Activated CD4-positive, alpha-beta memory T cell treated with anti-CD3 and anti-CD28 coated beads, Interleukin-2, amount 10 ng/mL, durations not matched to agents 7 days and 5 days (primary cell): ENCODE data around the gene PDE1A. TPM values are rescaled to one million over a fixed set of nuclear protein-coding genes. Genes with fewer than 3 reads are reported as not detected.

Experiments used
- CTCF ChIA-PET: fragments of 350-600 bp; sonication (Branson Sonifier 250); formaldehyde crosslinking; loops from one replicate; lab custom pipeline; 2021; ENCODE audit warnings: antibody characterized with exemption, inconsistent platforms; lab: Charles Lee
- POLR2A ChIA-PET: fragments of 350-600 bp; sonication (Branson Sonifier 250); formaldehyde crosslinking; loops from one replicate; lab custom pipeline; 2021; ENCODE audit warnings: antibody characterized with exemption; lab: Charles Lee
- DNase-seq: peaks from one replicate; pipeline ENCODE4 v3.0.0-alpha.2; 2020
- H3K27ac Mint-ChIP-seq: one replicate; pipeline ENCODE4 v1.8.0; 2021; ENCODE audit warnings: mild to moderate bottlenecking, mixed read lengths
- H3K27me3 Mint-ChIP-seq: one replicate; pipeline ENCODE4 v1.8.0; 2021; ENCODE audit warnings: mixed read lengths
- H3K36me3 Mint-ChIP-seq: one replicate; pipeline ENCODE4 v1.8.0; 2021; ENCODE audit warnings: low read depth, mixed read lengths
- H3K4me1 Mint-ChIP-seq: one replicate; pipeline ENCODE4 v1.8.0; 2021; ENCODE audit warnings: mixed read lengths
- H3K4me3 Mint-ChIP-seq: one replicate; pipeline ENCODE4 v1.8.0; 2021; ENCODE audit warnings: mild to moderate bottlenecking, mixed read lengths
- H3K9me3 Mint-ChIP-seq: one replicate; pipeline ENCODE4 v1.8.0; 2021; ENCODE audit warnings: mixed read lengths
- total RNA-seq, 2 experiments: library from RNA; stranded (reverse); gene quantifications; one replicate each; pipeline ENCODE4 v1.2.3, GENCODE V29; 2021

The PDE1A gene
- total RNA-seq, 2 experiments from 2014 or later: not detected

- DNase-seq: no peak
- ChIA-PET CTCF (interaction anchor here (1.1 to 2.0 kb wide), 3 partner anchors 14 to 465 kb away, joined by 4 to 5 read pairs (median 5); no protein-coding TSS in a partner anchor), POLR2A (no interaction called here)
- Mint-ChIP-seq H3K4me3 (no peak overlapping the region), H3K27ac (no peak overlapping the region), H3K9me3 (no peaks in the 10 kb centered on the region), H3K4me1 (no peaks in the 10 kb centered on the region), H3K36me3 (no peaks in the 10 kb centered on the region), H3K27me3 (peaks cover 5% of the 10 kb centered on the region)
Measured at GRCh38 chr2:182187130-182187529, 239.7 kb downstream of the PDE1A start.

DNA sequence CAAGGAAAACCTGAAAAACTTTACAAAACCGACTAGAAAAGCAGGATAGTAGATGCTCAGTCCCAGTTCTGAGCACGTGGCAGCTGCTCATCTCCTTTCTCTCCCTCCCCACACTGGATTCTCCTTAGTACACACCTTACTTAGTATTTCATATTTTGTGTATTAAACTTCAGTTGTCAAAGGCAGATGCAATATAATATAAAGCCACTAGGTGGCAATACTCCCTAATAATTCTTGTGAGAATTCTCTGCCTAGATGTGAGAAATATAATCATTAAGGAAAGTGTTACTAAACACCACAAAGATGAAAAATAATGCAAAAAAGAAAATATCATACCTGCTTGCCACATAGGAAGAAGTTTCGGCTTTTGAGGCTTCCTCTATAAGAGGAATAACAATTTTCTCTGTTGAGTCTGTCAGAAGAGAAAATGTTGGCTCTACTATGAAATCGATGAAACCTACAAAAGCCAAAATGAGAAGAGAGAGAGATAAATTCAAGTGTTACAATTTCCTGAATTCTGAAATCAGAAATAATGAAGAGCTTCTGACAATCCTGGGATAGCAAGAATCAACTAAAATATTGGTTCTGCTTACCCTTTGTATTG is 240.6 kb downstream of the PDE1A start:
- POLR2A ChIA-PET: no interaction called here
- Mint-ChIP-seq H3K36me3 (no peaks in the 10 kb centered on the region), H3K4me3 (no peak overlapping the region), H3K4me1 (no peaks in the 10 kb centered on the region), H3K9me3 (no peaks in the 10 kb centered on the region), H3K27ac (no peak overlapping the region), H3K27me3 (peaks cover 5% of the 10 kb centered on the region)
- CTCF ChIA-PET: interaction anchor here (0.9 to 2.0 kb wide), 6 partner anchors 13 to 466 kb away, joined by 3 to 5 read pairs (median 4); no protein-coding TSS in a partner anchor
- DNase-seq: no peak

GRCh38 chr2:182182436-182182835 is 244.4 kb downstream of the PDE1A start:
- Mint-ChIP-seq H3K36me3 (no peaks in the 10 kb centered on the region), H3K27me3 (peaks cover 14% of the 10 kb centered on the region), H3K9me3 (no peaks in the 10 kb centered on the region), H3K27ac (no peak overlapping the region), H3K4me1 (no peaks in the 10 kb centered on the region), H3K4me3 (no peak overlapping the region)
- CTCF ChIA-PET: no interaction called here
- DNase-seq: no peak
- POLR2A ChIA-PET: no interaction called here

DNA sequence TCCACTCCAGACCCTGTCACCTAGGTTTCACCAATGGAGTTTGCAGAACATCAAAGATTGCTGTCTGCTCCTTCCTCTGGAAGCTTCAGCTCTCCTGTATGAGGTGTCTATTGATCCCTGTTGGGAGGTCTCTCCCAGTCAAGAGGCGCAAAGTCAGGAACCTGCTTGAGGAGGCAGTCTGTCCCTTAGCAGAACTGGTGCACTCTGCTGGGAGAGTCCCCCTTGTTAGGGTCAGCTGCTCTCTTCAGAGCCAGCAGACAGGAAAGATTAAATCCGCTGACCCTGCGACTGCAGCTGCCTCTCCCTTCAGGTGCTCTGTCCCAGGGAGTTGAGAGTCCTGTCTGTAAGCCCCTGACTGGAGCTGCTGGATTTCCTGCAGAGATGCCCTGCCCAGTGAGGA is 245.5 kb downstream of the PDE1A start:
- H3K27ac Mint-ChIP-seq: no peak overlapping the region
- DNase-seq: no peak
- H3K27me3 Mint-ChIP-seq: peaks cover 14% of the 10 kb centered on the region
- ChIA-PET CTCF (no interaction called here), POLR2A (no interaction called here)
- no peaks in the 10 kb centered on the region for H3K36me3 Mint-ChIP-seq
- no peaks in the 10 kb centered on the region for H3K9me3 Mint-ChIP-seq
- H3K4me3 Mint-ChIP-seq: no peak overlapping the region
- H3K4me1 Mint-ChIP-seq: no peaks in the 10 kb centered on the region

- Mint-ChIP-seq H3K27ac (no peak overlapping the region), H3K27me3 (peaks cover 14% of the 10 kb centered on the region), H3K9me3 (no peaks in the 10 kb centered on the region), H3K36me3 (no peaks in the 10 kb centered on the region), H3K4me1 (no peaks in the 10 kb centered on the region), H3K4me3 (no peak overlapping the region)
- CTCF ChIA-PET: no interaction called here
- DNase-seq: no peak
- POLR2A ChIA-PET: no interaction called here
Measured at GRCh38 chr2:182179176-182179575, 247.7 kb downstream of the PDE1A start.

DNA sequence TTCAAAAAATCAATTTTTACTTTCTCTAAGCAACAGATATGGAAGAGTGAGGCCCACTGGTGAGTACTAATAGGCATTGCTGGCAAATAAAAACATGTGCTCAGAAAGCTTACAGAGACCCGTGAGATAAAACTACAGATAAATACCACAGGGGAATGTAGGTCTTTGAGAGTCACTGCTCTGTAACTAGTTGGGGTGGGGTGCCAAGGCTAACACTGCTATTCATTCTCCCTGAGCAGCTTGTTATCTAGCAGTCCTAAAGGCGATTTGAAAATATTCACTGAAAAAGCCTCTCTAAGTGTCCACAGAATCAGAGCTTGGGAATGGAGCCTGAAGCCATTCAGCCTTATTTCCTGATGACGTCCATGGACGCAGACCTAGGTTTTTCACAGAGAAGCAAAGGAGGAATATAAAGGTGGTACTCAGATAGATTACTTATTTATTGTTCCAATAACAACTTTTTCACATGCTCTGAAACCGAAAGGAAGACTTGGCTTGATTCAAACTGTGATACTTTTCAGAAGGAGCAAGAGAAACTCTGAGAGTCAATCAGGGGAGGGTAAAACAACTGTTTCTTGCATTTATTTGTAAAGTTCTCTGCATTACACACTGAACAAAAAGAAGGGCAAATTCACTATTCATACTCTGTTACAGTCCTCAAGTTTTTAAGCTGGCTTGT is 252.8 kb downstream of the PDE1A start:
- H3K27ac Mint-ChIP-seq: no peak overlapping the region
- H3K27me3 Mint-ChIP-seq: no peaks in the 10 kb centered on the region
- POLR2A ChIA-PET: no interaction called here
- no peak for DNase-seq
- no peaks in the 10 kb centered on the region for H3K36me3 Mint-ChIP-seq
- H3K4me3 Mint-ChIP-seq: no peak overlapping the region
- CTCF ChIA-PET: interaction anchor here (1.1 kb wide), 1 partner anchor 13 kb away, joined by 5 read pairs; no protein-coding TSS in a partner anchor
- no peaks in the 10 kb centered on the region for H3K4me1 Mint-ChIP-seq
- no peaks in the 10 kb centered on the region for H3K9me3 Mint-ChIP-seq

DNA sequence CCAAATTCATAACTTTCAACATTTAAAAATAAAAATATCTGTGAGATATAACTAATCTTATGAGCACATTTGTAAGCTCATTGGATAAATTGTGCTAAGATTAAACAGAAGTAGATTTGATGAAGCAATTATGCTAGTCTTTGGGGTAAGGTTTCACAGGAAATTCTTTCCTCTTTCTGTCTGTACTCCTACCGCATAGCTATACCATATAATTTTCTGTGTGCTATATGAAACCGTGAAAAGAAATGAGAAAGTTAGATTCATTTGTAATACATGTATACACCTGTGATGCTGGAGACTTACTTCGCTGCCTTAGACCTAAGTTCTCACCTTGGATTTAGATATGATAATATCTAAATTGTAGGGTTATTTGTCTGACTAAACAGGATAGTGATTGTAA is 256.5 kb downstream of the PDE1A start:
- Mint-ChIP-seq H3K4me1 (no peaks in the 10 kb centered on the region), H3K27me3 (no peaks in the 10 kb centered on the region), H3K27ac (no peak overlapping the region), H3K9me3 (no peaks in the 10 kb centered on the region), H3K4me3 (no peak overlapping the region), H3K36me3 (no peaks in the 10 kb centered on the region)
- ChIA-PET POLR2A (no interaction called here), CTCF (no interaction called here)
- DNase-seq: no peak

DNA sequence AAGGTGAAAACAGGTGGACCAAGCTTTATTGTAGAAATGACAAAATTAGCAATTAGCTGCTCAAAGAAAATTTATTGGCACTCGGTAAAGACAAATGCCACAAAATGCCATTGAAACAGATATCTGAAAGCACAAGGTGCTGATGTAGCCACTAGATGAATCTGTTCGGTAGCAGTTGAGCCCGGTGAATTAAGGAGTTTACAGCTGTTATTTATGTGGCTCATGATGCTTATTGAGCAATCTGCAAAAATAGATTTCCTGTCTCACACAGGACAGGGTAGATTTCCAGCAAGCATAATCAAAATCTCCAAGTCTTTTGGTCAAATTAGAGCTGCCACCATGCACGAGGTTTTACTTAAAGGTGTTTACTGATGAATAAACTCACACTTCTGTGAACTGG is 259.0 kb downstream of the PDE1A start:
- Mint-ChIP-seq H3K27ac (no peak overlapping the region), H3K36me3 (no peaks in the 10 kb centered on the region), H3K9me3 (no peaks in the 10 kb centered on the region), H3K27me3 (no peaks in the 10 kb centered on the region), H3K4me1 (no peaks in the 10 kb centered on the region), H3K4me3 (no peak overlapping the region)
- DNase-seq: no peak
- CTCF ChIA-PET: no interaction called here
- POLR2A ChIA-PET: no interaction called here

GRCh38 chr2:182166841-182167240 is 260.0 kb downstream of the PDE1A start:
- no peaks in the 10 kb centered on the region for H3K36me3 Mint-ChIP-seq
- CTCF ChIA-PET: no interaction called here

GRCh38 chr2:182166406-182166805 is 260.4 kb downstream of the PDE1A start:
- no peaks in the 10 kb centered on the region for H3K36me3 Mint-ChIP-seq
- no peaks in the 10 kb centered on the region for H3K9me3 Mint-ChIP-seq
- H3K4me3 Mint-ChIP-seq: no peak overlapping the region
- ChIA-PET POLR2A (no interaction called here), CTCF (no interaction called here)
- H3K4me1 Mint-ChIP-seq: no peaks in the 10 kb centered on the region
- no peak overlapping the region for H3K27ac Mint-ChIP-seq
- no peaks in the 10 kb centered on the region for H3K27me3 Mint-ChIP-seq
- DNase-seq: no peak

More at GRCh38 chr2:182166841-182167240, 260.0 kb downstream of the PDE1A start:
- no peaks in the 10 kb centered on the region for H3K27me3 Mint-ChIP-seq
- DNase-seq: no peak
- H3K4me3 Mint-ChIP-seq: no peak overlapping the region
- no peak overlapping the region for H3K27ac Mint-ChIP-seq
- POLR2A ChIA-PET: no interaction called here
- no peaks in the 10 kb centered on the region for H3K9me3 Mint-ChIP-seq
- H3K4me1 Mint-ChIP-seq: no peaks in the 10 kb centered on the region

- H3K4me1 Mint-ChIP-seq: no peaks in the 10 kb centered on the region
- CTCF ChIA-PET: no interaction called here
- POLR2A ChIA-PET: no interaction called here
- H3K27ac Mint-ChIP-seq: no peak overlapping the region
- no peak for DNase-seq
- no peaks in the 10 kb centered on the region for H3K9me3 Mint-ChIP-seq
- H3K4me3 Mint-ChIP-seq: no peak overlapping the region
- H3K27me3 Mint-ChIP-seq: no peaks in the 10 kb centered on the region
- no peaks in the 10 kb centered on the region for H3K36me3 Mint-ChIP-seq
Measured at GRCh38 chr2:182165202-182165601, 261.6 kb downstream of the PDE1A start.

DNA sequence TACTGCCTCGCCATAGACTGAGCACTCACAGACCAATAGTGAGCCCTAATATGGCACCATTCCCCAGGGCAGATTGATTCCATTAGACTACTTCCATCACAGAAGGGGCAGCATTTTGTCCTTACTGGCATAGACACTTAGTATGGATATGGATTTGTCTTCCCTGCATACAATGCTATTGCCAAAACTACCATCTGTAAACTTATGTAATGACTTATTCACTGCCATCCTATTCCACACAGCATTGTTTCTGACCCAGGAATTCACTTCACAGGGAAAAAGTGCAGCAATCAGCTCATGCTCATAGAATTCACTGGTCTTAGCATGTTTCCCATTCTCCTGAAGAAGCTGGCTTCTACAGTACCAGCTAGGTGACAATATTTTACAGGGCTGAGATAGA is 262.1 kb downstream of the PDE1A start:
- CTCF ChIA-PET: no interaction called here
- no peak overlapping the region for H3K4me3 Mint-ChIP-seq
- no peaks in the 10 kb centered on the region for H3K36me3 Mint-ChIP-seq
- H3K27ac Mint-ChIP-seq: no peak overlapping the region
- no peaks in the 10 kb centered on the region for H3K27me3 Mint-ChIP-seq
- no peak for DNase-seq
- H3K9me3 Mint-ChIP-seq: no peaks in the 10 kb centered on the region
- no peaks in the 10 kb centered on the region for H3K4me1 Mint-ChIP-seq
- POLR2A ChIA-PET: no interaction called here

GRCh38 chr2:182163878-182164277 is 263.0 kb downstream of the PDE1A start:
- no peaks in the 10 kb centered on the region for H3K4me1 Mint-ChIP-seq
- DNase-seq: no peak
- H3K4me3 Mint-ChIP-seq: no peak overlapping the region
- no peaks in the 10 kb centered on the region for H3K27me3 Mint-ChIP-seq
- CTCF ChIA-PET: no interaction called here
- no peaks in the 10 kb centered on the region for H3K9me3 Mint-ChIP-seq
- POLR2A ChIA-PET: no interaction called here
- no peak overlapping the region for H3K27ac Mint-ChIP-seq
- H3K36me3 Mint-ChIP-seq: no peaks in the 10 kb centered on the region

- no peaks in the 10 kb centered on the region for H3K4me1 Mint-ChIP-seq
- ChIA-PET POLR2A (no interaction called here), CTCF (no interaction called here)
- H3K9me3 Mint-ChIP-seq: no peaks in the 10 kb centered on the region
- no peak overlapping the region for H3K4me3 Mint-ChIP-seq
- peaks cover 2% of the 10 kb centered on the region for H3K27me3 Mint-ChIP-seq
- no peak for DNase-seq
- no peak overlapping the region for H3K27ac Mint-ChIP-seq
- H3K36me3 Mint-ChIP-seq: no peaks in the 10 kb centered on the region
Measured at GRCh38 chr2:182148344-182148743, 278.5 kb downstream of the PDE1A start.
